Measurements from ENCODE around the gene FKBP4.

GRCh38 chr12:2804393-2805142 lies 9.8 kb downstream of the FKBP4 start:
- TF ChIP-seq, protein P1, sequence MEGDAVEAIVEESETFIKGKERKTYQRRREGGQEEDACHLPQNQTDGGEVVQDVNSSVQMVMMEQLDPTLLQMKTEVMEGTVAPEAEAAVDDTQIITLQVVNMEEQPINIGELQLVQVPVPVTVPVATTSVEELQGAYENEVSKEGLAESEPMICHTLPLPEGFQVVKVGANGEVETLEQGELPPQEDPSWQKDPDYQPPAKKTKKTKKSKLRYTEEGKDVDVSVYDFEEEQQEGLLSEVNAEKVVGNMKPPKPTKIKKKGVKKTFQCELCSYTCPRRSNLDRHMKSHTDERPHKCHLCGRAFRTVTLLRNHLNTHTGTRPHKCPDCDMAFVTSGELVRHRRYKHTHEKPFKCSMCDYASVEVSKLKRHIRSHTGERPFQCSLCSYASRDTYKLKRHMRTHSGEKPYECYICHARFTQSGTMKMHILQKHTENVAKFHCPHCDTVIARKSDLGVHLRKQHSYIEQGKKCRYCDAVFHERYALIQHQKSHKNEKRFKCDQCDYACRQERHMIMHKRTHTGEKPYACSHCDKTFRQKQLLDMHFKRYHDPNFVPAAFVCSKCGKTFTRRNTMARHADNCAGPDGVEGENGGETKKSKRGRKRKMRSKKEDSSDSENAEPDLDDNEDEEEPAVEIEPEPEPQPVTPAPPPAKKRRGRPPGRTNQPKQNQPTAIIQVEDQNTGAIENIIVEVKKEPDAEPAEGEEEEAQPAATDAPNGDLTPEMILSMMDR (IDR thresholded peaks at IDR 0.05; ENCODE audit: low read length): no peak
- TF ChIP-seq EZH2 (optimal IDR thresholded peaks at IDR 0.05; ENCODE audit: low read depth, low read length) (no peak), EZH2phosphoT487 (IDR thresholded peaks at IDR 0.05; ENCODE audit: low read length) (no peak)
